ENCODE measurements around the gene PPP3CB. TPM values are rescaled to one million over a fixed set of nuclear protein-coding genes. Genes with fewer than 3 reads are reported as not detected.

The PPP3CB gene
- total RNA-seq, 1 donor from 2014 or later = 18.5 TPM

DNA sequence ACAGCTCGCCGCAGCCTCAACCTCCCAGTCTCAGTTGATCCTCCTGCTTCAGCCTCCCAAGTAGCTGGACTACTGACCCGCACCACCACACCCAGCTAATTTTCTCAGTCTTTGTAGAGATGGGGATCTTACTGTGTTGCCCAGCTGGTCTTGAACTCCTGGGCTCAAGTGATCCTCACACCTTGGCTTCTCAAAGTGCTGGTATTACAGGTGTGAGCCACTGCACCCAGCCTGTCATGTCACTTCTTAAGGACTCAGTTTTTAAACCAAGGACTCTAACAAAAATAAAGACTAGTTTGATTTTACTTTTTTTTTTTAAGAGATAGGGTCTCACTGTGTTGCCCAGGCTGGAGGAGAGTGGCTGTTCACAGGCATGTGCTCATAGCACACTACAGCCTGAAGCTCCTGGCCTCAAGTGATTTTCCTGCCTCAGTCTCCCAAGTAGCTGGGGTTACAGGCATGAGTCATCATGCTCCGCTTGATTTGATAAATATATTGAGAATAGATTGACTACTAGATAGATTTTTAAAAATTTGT, 16.5 kb upstream of the PPP3CB start:
- Mint-ChIP-seq H3K4me3 (ENCODE audit: unreplicated experiment) (no peak overlapping the region), H3K36me3 (ENCODE audit: low read depth, unreplicated experiment) (peaks cover 18% of the 10 kb centered on the region), H3K9me3 (ENCODE audit: unreplicated experiment) (no peaks in the 10 kb centered on the region), H3K27me3 (ENCODE audit: unreplicated experiment) (peaks cover 2% of the 10 kb centered on the region), H3K4me1 (ENCODE audit: unreplicated experiment) (no peaks in the 10 kb centered on the region), H3K27ac (ENCODE audit: unreplicated experiment) (no peak overlapping the region)
- TF ChIP-seq, protein P1, sequence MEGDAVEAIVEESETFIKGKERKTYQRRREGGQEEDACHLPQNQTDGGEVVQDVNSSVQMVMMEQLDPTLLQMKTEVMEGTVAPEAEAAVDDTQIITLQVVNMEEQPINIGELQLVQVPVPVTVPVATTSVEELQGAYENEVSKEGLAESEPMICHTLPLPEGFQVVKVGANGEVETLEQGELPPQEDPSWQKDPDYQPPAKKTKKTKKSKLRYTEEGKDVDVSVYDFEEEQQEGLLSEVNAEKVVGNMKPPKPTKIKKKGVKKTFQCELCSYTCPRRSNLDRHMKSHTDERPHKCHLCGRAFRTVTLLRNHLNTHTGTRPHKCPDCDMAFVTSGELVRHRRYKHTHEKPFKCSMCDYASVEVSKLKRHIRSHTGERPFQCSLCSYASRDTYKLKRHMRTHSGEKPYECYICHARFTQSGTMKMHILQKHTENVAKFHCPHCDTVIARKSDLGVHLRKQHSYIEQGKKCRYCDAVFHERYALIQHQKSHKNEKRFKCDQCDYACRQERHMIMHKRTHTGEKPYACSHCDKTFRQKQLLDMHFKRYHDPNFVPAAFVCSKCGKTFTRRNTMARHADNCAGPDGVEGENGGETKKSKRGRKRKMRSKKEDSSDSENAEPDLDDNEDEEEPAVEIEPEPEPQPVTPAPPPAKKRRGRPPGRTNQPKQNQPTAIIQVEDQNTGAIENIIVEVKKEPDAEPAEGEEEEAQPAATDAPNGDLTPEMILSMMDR (IDR thresholded peaks at IDR 0.05; ENCODE audit: unreplicated experiment) = no peak
- no peak for DNase-seq (ENCODE audit: low spot score)

DNA sequence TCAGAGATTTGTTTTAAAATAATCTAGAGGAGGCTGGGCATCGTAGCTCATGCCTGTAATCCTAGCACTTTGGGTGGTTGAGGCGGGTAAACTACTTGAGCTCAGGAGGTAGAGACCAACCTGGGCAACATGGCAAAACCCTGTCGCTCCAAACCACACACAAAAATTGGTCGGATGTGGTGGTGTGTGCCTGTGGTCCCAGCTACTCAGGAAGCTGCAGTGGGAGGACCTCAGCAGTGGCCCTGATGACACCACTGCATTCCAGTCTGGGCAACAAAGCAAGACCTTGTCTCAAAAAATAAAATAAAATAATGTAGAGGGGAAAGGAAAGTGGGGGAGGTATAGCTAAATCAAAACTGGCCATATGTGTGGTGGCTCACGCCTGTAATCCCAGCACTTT, 13.9 kb upstream of the PPP3CB start:
- TF ChIP-seq, protein P1 (IDR thresholded peaks at IDR 0.05; ENCODE audit: unreplicated experiment) = no peak
- no peaks in the 10 kb centered on the region for H3K9me3 Mint-ChIP-seq (ENCODE audit: unreplicated experiment)
- no peak overlapping the region for H3K27ac Mint-ChIP-seq (ENCODE audit: unreplicated experiment)
- no peaks in the 10 kb centered on the region for H3K4me1 Mint-ChIP-seq (ENCODE audit: unreplicated experiment)
- peaks cover 20% of the 10 kb centered on the region for H3K36me3 Mint-ChIP-seq (ENCODE audit: low read depth, unreplicated experiment)
- DNase-seq (ENCODE audit: low spot score) = no peak
- H3K4me3 Mint-ChIP-seq (ENCODE audit: unreplicated experiment) = no peak overlapping the region
- peaks cover 4% of the 10 kb centered on the region for H3K27me3 Mint-ChIP-seq (ENCODE audit: unreplicated experiment)

DNA sequence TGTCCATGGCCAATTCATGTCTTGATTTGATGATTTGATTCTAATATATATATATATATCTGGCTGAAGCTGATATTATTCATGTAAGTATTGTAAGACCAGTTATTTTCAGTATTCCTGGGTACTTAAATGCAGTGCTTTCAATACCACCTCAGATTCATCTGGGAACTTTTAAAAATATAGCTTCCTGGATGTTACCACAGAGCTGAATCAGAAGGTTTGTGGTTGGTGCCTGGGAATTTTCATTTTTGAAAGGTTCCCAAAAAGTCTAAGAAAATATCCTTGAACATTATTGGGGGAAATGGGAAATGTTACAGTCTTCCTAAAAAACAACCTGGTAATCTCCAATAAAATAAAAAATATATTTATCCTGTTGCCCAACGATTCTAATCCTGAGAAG, 10.7 kb upstream of the PPP3CB start:
- peaks cover 3% of the 10 kb centered on the region for H3K27me3 Mint-ChIP-seq (ENCODE audit: unreplicated experiment)
- no peaks in the 10 kb centered on the region for H3K9me3 Mint-ChIP-seq (ENCODE audit: unreplicated experiment)
- DNase-seq (ENCODE audit: low spot score) = no peak
- peaks cover 36% of the 10 kb centered on the region for H3K36me3 Mint-ChIP-seq (ENCODE audit: low read depth, unreplicated experiment)
- H3K4me1 Mint-ChIP-seq (ENCODE audit: unreplicated experiment) = peaks cover 4% of the 10 kb centered on the region
- no peak overlapping the region for H3K4me3 Mint-ChIP-seq (ENCODE audit: unreplicated experiment)
- TF ChIP-seq, protein P1 (IDR thresholded peaks at IDR 0.05; ENCODE audit: unreplicated experiment) = no peak
- no peak overlapping the region for H3K27ac Mint-ChIP-seq (ENCODE audit: unreplicated experiment)

DNA sequence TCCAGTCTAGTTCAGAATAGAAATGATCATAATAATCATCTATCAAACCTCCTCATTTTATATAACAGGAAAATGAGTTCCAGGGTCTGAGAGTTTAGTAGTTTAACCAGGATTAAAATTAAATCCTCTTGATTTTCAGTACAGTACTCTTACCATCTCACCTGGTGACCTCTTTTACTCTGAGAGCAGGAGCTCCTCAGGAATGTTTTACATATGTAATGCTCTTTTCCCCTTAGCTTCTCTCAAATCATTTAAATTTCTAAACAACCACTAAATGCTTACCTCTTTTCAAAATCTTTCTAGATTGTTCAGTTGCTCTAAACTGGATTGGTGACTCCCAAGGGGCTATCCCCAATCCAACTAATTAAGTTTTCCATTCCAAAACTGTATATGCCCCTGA, 10.2 kb upstream of the PPP3CB start:
- DNase-seq (ENCODE audit: low spot score) = no peak
- Mint-ChIP-seq H3K4me3 (ENCODE audit: unreplicated experiment) (no peak overlapping the region), H3K9me3 (ENCODE audit: unreplicated experiment) (no peaks in the 10 kb centered on the region), H3K27me3 (ENCODE audit: unreplicated experiment) (peaks cover 3% of the 10 kb centered on the region), H3K27ac (ENCODE audit: unreplicated experiment) (no peak overlapping the region), H3K36me3 (ENCODE audit: low read depth, unreplicated experiment) (peaks cover 40% of the 10 kb centered on the region), H3K4me1 (ENCODE audit: unreplicated experiment) (peaks cover 8% of the 10 kb centered on the region)
- TF ChIP-seq, protein P1 (IDR thresholded peaks at IDR 0.05; ENCODE audit: unreplicated experiment) = no peak

DNA sequence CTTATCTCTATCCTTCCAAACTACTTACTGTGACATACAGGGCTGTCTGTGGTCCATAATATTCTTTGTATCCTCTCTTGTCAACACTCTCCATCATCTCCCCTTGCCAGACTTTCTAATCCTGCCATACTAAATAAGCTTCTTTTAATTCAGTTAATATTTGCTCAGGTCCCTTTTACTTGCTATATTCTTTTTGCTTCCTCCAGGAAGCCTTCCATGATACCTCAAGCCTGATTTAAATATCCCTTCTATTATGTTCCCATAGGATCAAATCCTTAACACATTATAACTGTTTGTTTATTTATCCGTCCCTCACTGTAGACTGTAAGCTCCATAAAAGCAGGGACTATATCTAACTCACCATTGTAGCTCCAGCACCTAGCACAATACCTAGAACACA, 7.2 kb upstream of the PPP3CB start:
- Mint-ChIP-seq H3K36me3 (ENCODE audit: low read depth, unreplicated experiment) (peaks cover 56% of the 10 kb centered on the region), H3K4me1 (ENCODE audit: unreplicated experiment) (peaks cover 8% of the 10 kb centered on the region), H3K27ac (ENCODE audit: unreplicated experiment) (no peak overlapping the region), H3K4me3 (ENCODE audit: unreplicated experiment) (peak overlapping the region; percentile 20), H3K27me3 (ENCODE audit: unreplicated experiment) (peaks cover 5% of the 10 kb centered on the region), H3K9me3 (ENCODE audit: unreplicated experiment) (no peaks in the 10 kb centered on the region)
- TF ChIP-seq, protein P1 (IDR thresholded peaks at IDR 0.05; ENCODE audit: unreplicated experiment) = no peak
- DNase-seq (ENCODE audit: low spot score) = no peak

All from endothelial cell (in vitro differentiated cells).